ENCODE data around the gene F8A3. TPM values are rescaled to one million over a fixed set of nuclear protein-coding genes. Genes with fewer than 3 reads are reported as not detected.

The F8A3 gene
- total and polyA plus RNA-seq, 2 experiments from 2014 or later = 0.14 to 0.32 TPM

GRCh38 chrX:155417769-155418168 lies 40.7 kb downstream of the F8A3 start:
- no peaks in the 10 kb centered on the region for H3F3A ChIP-seq (ENCODE audit: insufficient read depth)
- H3K4me1 ChIP-seq (ENCODE audit: insufficient read depth) = no peaks in the 10 kb centered on the region
- H3K79me2 ChIP-seq (ENCODE audit: insufficient read depth) = no peaks in the 10 kb centered on the region
- H3K9me2 ChIP-seq (ENCODE audit: insufficient read depth) = no peaks in the 10 kb centered on the region
- H3K9ac ChIP-seq = no peak overlapping the region
- TF ChIP-seq EZH2phosphoT487 (IDR thresholded peaks at IDR 0.05; ENCODE audit: insufficient read depth, low read depth) (no peak), EZH2 (IDR thresholded peaks at IDR 0.05; ENCODE audit: insufficient read depth, poor library complexity, severe bottlenecking) (no peak)
- H3K4me2 ChIP-seq (ENCODE audit: unreplicated experiment) = no peak overlapping the region
- no peaks in the 10 kb centered on the region for H3K36me3 ChIP-seq (ENCODE audit: low read depth)
- H2AFZ ChIP-seq = no peak overlapping the region
- H4K20me1 ChIP-seq (ENCODE audit: insufficient read depth) = no peaks in the 10 kb centered on the region
- H3K27me3 ChIP-seq (replicated peaks; ENCODE audit: insufficient read depth) = no peaks in the 10 kb centered on the region
- in situ Hi-C loops (cut with MboI) = no loop called here
- no peak overlapping the region for H3K27ac ChIP-seq
- H3K4me3 ChIP-seq = no peak overlapping the region
- 63 to 80% methylated on average over 1 of the region's 1 CpG for WGBS, 2 experiments (ENCODE audit: low coverage in 1 of 2, low lambda C conversion rate in 2 of 2, missing lambda C conversion rate in 2 of 2)
- H3K9me3 ChIP-seq (ENCODE audit: low read depth) = no peaks in the 10 kb centered on the region
- DNase-seq = no peak

Small RNAs within 50 kb of the gene (microRNA-seq; reads per million reads assigned to microRNA genes)
- gene MIR1184-3 (ENCODE audit: borderline number of aligned reads) = not detected

Small RNAs within 50 kb of the gene (small RNA-seq; reads per million reads assigned to genes)
- not detected for gene MIR1184-3 (ENCODE audit: low read depth, low replicate concordance)

Other genes with a start within 250 kb of the F8A3 start
- gene VBP1, start 242.2 kb downstream of the F8A3 start, total RNA-seq (2014; rRNA removed; shearing (Covaris generic)) = 61.0 and 62.0 TPM in 2 replicates
- 72.7 and 75.2 TPM in 2 replicates for gene VBP1, start 242.2 kb downstream of the F8A3 start, polyA plus RNA-seq (2016; fragmentation: Nextera tagmentation; extraction: Ambion mirVana)
- gene RAB39B, start 194.1 kb downstream of the F8A3 start, total RNA-seq (2014; rRNA removed; shearing (Covaris generic)) = 2.0 and 3.1 TPM in 2 replicates
- 1.1 and 1.9 TPM in 2 replicates for gene RAB39B, start 194.1 kb downstream of the F8A3 start, polyA plus RNA-seq (2016; fragmentation: Nextera tagmentation; extraction: Ambion mirVana)
- 0.11 TPM in 1 of 2 replicates, not detected in the other for gene CLIC2, start 124.0 kb downstream of the F8A3 start, total RNA-seq (2014; rRNA removed; shearing (Covaris generic))
- gene CLIC2, start 124.0 kb downstream of the F8A3 start, polyA plus RNA-seq (2016; fragmentation: Nextera tagmentation; extraction: Ambion mirVana) = 0.15 and 0.57 TPM in 2 replicates
- not detected in 2 replicates for gene F8A2, start 76.5 kb downstream of the F8A3 start, total RNA-seq (2014; rRNA removed; shearing (Covaris generic))
- not detected in 2 replicates for gene F8A2, start 76.5 kb downstream of the F8A3 start, polyA plus RNA-seq (2016; fragmentation: Nextera tagmentation; extraction: Ambion mirVana)
- gene SPRY3, start 154.0 kb upstream of the F8A3 start, total RNA-seq (2014; rRNA removed; shearing (Covaris generic)) = 0.38 and 0.65 TPM in 2 replicates
- 0.20 and 0.21 TPM in 2 replicates for gene SPRY3, start 154.0 kb upstream of the F8A3 start, polyA plus RNA-seq (2016; fragmentation: Nextera tagmentation; extraction: Ambion mirVana)
- gene TMLHE, start 154.3 kb upstream of the F8A3 start, total RNA-seq (2014; rRNA removed; shearing (Covaris generic)) = 5.9 and 12.0 TPM in 2 replicates
- gene TMLHE, start 154.3 kb upstream of the F8A3 start, polyA plus RNA-seq (2016; fragmentation: Nextera tagmentation; extraction: Ambion mirVana) = 10.3 and 11.5 TPM in 2 replicates

Measured in GM23248 (cell line).